GM12874 (cell line): ENCODE data around the gene GALNT17.

ENCODE experiments used
- TF ChIP-seq, protein P1 (sequence below): IDR thresholded peaks from 2 replicates; pipeline ENCODE4 v1.5.1; 2011; ENCODE audit warnings: low read depth, mild to moderate bottlenecking, control low read depth, low read length, moderate library complexity; ENCODE audit not compliant: insufficient read depth

The GALNT17 gene

DNA sequence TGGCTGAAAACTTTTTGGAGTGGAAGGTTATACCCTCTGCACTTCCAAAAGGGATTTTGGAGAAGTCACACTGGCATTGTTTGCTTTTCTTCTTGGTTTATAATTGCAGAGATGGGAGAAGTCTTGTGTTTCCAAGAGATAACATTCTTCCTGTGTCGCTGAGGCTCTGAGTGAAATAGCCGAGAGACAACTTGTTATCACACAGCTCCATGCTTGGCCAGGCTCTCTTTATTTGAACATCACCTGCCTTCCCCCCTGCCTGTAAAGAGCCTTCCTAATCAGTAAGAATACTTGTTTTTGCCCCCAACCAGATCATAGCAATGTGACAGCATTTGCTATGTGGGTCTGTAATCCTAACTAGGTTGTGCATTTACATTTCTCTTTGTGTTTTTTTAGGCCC, 270.7 kb downstream of the GALNT17 start:
- TF ChIP-seq, protein P1, sequence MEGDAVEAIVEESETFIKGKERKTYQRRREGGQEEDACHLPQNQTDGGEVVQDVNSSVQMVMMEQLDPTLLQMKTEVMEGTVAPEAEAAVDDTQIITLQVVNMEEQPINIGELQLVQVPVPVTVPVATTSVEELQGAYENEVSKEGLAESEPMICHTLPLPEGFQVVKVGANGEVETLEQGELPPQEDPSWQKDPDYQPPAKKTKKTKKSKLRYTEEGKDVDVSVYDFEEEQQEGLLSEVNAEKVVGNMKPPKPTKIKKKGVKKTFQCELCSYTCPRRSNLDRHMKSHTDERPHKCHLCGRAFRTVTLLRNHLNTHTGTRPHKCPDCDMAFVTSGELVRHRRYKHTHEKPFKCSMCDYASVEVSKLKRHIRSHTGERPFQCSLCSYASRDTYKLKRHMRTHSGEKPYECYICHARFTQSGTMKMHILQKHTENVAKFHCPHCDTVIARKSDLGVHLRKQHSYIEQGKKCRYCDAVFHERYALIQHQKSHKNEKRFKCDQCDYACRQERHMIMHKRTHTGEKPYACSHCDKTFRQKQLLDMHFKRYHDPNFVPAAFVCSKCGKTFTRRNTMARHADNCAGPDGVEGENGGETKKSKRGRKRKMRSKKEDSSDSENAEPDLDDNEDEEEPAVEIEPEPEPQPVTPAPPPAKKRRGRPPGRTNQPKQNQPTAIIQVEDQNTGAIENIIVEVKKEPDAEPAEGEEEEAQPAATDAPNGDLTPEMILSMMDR, result no peak

DNA sequence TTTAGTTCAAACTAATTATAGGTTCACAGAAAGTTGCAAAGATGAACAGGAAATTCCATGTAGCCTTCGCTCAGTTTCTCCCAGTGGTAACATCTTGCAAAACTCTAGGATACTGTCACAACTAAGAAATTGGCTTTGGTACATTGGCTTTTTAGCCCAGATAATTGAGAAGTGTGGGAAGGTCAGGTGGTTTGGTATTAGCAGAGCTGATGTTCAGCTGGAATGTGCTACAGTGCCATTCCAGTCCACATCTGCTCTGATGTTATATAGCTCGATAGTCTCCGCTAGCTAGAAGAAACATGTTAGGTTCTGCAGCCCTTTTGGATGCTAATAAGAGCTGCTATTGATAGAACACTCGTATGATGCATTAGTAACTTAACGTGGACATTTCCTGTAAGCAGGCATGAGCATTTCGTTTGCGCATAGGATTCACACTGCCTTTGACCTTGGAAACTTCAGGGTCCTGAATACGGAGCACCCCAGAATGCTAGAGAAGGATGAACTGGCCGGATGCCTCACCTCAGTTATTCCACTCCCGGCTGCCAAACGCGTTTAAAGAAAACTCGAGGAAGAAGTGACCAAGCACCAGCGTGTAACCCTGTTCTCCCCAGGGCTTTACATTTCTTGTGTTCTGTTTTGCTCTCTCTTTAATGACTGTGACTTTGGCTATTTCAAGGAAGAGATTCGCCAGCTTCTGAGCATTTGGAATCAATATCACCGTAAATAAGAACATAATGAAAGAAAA, 271.4 kb downstream of the GALNT17 start:
- TF ChIP-seq, protein P1, result no peak

GRCh38 chr7:71404726-71405345, 272.9 kb downstream of the GALNT17 start:
- TF ChIP-seq, protein P1, result no peak

DNA sequence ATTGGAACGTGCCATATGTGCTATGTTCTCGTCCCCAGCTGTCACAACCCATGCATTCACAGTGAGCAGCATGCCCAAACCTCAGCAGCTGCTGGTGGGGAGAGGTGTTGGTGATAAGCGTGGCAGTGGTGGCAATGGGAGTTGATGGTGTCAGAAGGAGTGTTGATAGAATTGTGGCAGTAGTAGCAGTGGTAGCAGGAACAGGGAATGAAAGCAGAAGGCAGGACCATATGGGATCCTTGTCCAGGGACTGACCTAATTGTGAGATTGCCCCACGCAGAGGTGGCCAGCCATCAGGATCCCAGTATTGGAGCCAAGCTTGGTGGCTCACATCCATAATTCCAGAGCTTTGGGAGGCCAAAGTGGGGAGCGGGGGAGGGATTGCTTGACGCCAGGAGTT, 276.3 kb downstream of the GALNT17 start:
- TF ChIP-seq, protein P1, result no peak

DNA sequence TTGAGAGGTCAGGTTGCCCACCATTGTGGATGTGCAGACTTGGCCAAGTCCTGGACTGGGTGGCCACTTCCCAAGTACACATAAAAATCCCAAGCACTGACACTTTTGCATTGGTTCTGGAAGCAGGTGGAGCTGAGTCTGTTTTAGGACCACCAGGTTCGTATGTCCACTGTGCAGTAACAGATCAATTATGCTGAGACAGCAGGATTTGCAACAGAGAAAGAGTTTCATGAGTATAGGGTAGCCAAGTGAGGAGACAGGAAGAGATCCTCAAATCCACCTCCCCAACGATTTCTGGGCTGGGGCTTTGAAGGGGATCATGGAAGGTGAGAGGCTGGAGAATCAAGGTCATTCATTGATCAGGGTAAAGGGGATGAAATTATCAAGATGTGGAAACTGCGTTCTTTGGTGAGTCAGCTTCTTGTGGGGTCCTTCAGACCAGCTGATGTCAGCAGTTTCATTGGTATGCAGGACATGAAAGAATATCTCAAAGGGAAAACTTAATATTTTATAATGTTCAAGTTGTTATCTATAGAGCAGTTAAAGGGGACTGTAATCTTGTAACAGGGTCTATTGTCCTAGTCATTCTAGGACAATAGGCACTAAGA, 277.7 kb downstream of the GALNT17 start:
- TF ChIP-seq, protein P1, result no peak

GRCh38 chr7:71411475-71411874, 279.5 kb downstream of the GALNT17 start:
- TF ChIP-seq, protein P1, result no peak

GRCh38 chr7:71414490-71414889, 282.5 kb downstream of the GALNT17 start:
- TF ChIP-seq, protein P1, result no peak
